Erythroblast (primary cell): ENCODE measurements around the gene YDJC.
"Not testable (repeated sequence)": the region's sequence is repeated elsewhere in the genome, so short reads cannot be mapped to it uniquely, and the experiment has no call there.

Experiments used
- DNase-seq, 2 experiments: peaks; one replicate each; lab custom pipeline; 2025; lab: John Stamatoyannopoulos, UW
- GATA1 ChIP-seq: IDR thresholded peaks from 2 replicates; pipeline ENCODE4 v1.6.1; 2011; ENCODE audit warnings: low read depth, mild to moderate bottlenecking, control low read depth, low read length, moderate library complexity
- POLR2A ChIP-seq: IDR thresholded peaks from 2 replicates; pipeline ENCODE4 v1.6.1; 2011; ENCODE audit warnings: mild to moderate bottlenecking, low read length

The YDJC gene

GRCh38 chr22:21629255-21630149 is at the start of gene YDJC:
Gene YDJC, minus strand, starts transcription at chr22:21630022. Its CDS starts 8 bp downstream, at chr22:21630014.
- no peak for TF ChIP-seq GATA1
- peak; percentile 77 for TF ChIP-seq POLR2A
- peak; percentile 94 to 96 for DNase-seq

GRCh38 chr22:21679383-21679782 is 49.6 kb upstream of the YDJC start:
- TF ChIP-seq GATA1 = no peak
- TF ChIP-seq POLR2A = no peak
- no peak for DNase-seq

GRCh38 chr22:21678842-21679241 is 49.0 kb upstream of the YDJC start:
- DNase-seq = not testable (repeated sequence)

DNA sequence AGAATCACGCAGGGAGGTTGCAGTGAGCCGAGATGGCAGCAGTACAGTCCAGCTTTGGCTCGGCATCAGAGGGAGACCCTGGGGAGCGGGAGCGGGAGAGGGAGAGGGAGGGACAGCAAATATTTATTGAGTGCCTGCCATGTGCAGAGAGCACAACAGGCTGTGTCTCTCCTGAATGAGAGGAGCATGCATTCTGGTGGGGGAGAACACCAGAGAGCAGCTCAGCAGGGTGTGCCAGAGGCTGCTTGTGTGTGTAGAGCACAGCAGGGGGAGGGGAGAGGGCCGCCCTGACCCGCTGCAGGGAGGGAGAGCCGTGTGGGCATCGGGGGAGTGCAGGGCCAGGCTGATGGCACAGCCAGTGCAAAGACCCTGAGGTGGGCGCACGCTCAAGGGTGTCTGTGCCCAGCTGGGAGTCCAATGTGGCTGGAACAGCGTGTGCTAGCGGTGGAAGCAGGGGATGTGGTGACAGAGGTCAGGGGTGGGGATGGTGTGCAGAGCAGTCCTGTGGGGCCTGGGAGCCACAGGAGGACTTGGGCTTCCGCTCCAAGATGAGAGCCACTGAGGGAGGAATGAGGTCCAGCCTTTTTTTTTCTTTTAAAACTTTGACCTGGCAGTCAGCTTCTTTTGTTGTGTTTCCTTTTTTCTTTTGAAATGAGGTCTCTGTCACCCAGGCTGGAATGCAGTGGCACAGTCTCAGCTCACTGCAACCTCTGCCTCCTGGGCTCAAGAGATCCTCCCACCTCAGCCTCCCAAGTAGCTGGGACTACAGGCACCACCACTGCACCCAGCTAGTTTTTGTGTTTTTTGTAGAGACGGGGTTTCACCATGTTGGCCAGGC is 48.0 kb upstream of the YDJC start:
- DNase-seq = no peak
- TF ChIP-seq POLR2A (no peak), GATA1 (no peak)

DNA sequence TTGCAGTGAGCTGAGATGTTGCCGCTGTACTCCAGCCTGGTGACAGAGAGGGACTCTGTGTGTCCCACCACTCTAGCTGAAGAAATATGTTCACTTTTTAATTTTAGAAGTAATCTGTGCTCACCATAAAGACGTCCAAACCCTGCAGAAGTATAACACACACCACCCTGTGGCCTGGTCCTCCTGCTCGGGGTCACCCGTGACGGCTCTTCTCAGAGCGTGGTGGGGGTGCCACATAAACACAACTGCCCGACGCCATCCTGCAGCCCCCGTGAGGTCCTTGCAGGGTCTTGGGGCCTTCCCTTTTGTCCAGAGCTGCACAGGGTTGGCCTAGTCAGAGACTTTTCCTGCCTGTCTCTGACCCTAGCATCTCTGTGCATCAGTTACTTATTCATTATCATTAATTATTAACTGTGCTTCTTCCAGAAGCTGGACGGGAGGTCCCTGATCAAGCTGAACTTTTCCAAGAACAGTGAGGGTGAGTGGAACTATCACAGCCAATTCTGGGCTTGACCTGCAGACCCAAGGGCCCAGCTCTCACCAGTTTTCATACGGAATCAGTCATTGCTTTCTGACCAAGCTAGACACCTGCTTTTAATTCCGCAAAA is 44.9 kb upstream of the YDJC start:
- TF ChIP-seq POLR2A (no peak), GATA1 (no peak)
- no peak for DNase-seq

DNA sequence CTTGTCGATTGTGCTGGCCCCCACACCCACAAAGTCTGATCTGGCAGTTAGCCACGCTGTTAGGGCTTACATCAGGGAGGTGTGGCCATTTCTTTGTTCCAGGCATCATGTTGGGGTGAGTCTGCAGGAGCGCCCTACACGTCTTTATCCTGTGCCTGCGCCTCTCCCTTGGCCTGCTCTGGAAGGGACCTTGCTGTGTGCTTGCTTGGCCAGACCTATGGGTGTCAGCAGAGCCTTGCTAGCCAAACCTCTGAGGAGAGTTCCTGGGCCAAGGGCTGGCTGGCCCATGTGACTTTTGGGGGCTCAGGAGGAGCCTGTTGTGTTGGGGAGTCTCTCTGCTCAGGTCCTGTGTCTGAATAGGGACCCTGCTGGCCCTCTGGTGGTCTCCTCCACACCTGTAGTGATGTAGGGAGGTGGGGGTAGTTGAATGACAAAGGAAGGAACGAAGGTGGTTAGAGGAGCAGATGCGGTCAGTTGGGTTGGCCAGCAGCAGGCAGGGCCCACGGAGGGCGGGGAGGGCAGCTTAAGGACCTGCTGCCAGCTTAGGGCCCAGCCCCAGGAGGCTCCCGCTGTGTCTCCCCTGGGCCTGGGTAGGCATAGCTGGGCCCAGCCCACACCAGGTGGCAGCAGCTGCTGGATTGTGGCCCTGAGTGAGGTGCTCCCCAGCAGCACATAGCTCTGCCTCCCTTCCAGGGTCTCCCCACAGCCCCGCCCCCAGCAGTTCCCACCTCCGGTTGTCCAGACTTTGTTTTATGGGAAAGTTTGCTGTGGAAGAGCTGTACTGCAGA is 43.9 kb upstream of the YDJC start:
- DNase-seq = no peak

DNA sequence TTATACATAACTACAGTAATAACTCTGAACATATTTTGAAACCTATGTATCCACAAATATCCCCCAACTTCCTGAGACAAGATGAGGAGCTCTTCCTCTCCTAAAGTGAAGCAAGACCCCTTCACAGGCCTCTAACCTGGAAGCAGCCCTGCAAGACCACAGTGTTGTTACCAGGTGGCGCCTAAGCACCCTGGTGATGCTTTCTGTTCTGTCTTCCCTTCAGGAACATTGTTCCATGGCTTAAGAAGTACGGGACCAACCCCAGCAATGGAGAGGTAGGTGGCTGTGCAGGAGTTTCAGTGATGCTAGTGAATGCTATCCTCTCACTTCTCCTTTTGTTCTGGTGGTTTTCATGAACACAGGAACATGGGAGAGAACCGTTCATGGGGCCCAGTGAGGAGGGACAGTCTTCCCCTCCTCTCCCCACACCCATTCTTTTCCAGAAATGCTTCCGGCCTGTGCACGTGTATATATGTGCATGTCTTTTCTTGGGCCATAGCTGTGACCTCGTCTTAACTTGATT is 42.3 kb upstream of the YDJC start:
- TF ChIP-seq POLR2A (no peak), GATA1 (no peak)
- no peak for DNase-seq

More for the DNA sequence above, 43.9 kb upstream of the YDJC start:
- TF ChIP-seq GATA1 (no peak), POLR2A (no peak)

DNA sequence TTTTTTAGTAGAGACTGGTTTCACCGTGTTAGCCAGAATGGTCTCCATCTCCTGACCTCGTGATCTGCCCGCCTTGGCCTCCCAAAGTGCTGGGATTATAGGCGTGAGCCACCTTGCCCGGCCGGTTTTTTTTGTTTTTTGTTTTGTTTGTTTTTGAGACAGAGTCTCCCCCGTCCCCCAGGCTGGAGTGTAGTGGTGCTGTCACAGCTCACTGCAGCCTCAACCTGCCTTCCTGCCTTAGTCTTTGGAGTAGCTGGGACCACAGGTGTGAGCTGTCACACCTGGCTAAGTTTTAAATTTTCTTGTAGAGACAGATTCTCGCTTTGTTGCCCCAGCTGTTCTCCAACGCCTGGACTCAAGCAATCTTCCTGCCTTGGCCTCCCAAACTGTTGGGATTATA is 39.2 kb upstream of the YDJC start:
- no peak for DNase-seq
- TF ChIP-seq POLR2A (no peak), GATA1 (no peak)

GRCh38 chr22:21666786-21667185 is 37.0 kb upstream of the YDJC start:
- TF ChIP-seq POLR2A (no peak), GATA1 (no peak)
- peak in 1 of 2 experiments; percentile 20 for DNase-seq

- DNase-seq = no peak
- TF ChIP-seq POLR2A (no peak), GATA1 (no peak)
Measured at GRCh38 chr22:21665047-21665851, 35.4 kb upstream of the YDJC start.

DNA sequence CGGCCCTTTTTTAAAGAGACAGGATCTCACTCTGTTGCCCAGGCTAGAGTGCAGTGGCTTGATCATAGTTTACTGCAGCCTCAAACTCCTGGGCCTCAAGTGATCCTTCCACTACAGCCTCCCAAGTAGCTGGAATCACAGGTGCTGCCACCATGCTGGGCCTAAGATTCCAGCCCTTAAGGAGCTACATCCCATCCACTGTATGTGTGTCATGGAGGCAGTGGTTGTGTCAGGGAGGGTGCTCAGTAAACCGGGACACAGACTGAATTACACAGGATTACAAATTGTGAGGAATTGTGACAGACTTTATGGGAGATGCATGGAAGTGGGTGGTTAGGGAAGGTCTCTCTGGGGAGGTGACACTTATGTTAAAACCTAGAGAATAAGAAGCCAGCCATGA is 33.9 kb upstream of the YDJC start:
- DNase-seq = no peak
- TF ChIP-seq POLR2A = no peak
- TF ChIP-seq GATA1 = no peak

DNA sequence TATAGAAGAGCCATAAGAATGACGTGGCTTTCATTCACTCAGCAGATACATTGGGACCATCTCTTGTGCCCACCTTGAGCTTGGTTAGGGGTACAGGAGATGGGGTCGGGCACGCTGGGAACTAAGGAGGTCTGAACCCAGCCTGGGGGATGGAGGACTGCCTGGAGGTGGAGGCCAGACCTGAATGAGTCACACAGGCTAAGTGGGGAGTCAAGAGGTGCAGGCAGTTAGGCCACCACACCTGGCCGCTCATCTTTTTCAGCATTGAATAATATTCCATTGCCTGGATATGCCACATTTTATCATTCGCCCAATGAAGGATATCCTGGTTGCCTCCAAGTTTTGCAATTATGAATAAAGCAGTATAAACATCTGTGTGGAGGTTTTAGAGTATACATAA is 32.2 kb upstream of the YDJC start:
- DNase-seq = no peak
- TF ChIP-seq GATA1 (no peak), POLR2A (no peak)
